ENCODE data around the gene EPB41L1.

EPB41L1 gene

DNA sequence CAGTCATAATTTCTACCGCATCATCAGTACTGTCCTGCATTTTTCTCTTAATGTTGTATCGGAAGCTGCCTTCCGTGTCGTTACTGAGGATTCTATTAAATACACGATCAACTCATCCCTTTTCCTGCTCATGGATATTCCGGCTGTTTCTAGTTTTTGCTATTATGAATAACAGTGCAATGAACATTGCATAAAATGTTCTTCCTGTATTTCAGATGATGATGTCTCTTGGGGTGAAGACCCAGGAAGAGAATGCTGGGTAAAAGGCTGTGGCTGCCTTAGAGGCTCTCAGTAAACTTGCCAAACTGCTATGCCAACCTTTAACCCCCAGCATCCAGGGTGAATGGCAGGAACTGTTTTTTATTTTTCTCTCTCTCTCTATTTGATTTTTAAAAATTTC lies 24.1 kb upstream of the EPB41L1 start:
- Histone ChIP-seq H3K14ac (ENCODE audit: low read length) (no peak overlapping the region), H3K18ac (ENCODE audit: low read length) (no peak overlapping the region), H2AK5ac (ENCODE audit: low read depth, low read length) (no peak overlapping the region), H3K79me1 (ENCODE audit: low read depth, low read length) (no peaks in the 10 kb centered on the region), H2BK15ac (ENCODE audit: low read length) (no peak overlapping the region), H3K4me3 (ENCODE audit: low read length in 2 of 2) (no peak overlapping the region), H3K9ac (ENCODE audit: low read depth, low read length, poor library complexity) (no peak overlapping the region), H3K4ac (ENCODE audit: low read length) (no peak overlapping the region), H4K8ac (ENCODE audit: low read depth, low read length) (no peak overlapping the region), H2BK120ac (ENCODE audit: low read depth, low read length) (no peak overlapping the region), H3K4me1 (ENCODE audit: control insufficient read depth in 2 of 2, insufficient read depth in 1 of 2, low read depth in 1 of 2, low read length in 2 of 2) (peaks cover 11 to 14% of the 10 kb centered on the region in 2 donors), H3K27me3 (ENCODE audit: control insufficient read depth in 3 of 3, insufficient read depth in 3 of 3, low read depth in 1 of 3, low read length in 3 of 3) (no peaks in the 10 kb centered on the region), H3K27ac (replicated peaks; ENCODE audit: low read length) (no peak overlapping the region), H2BK12ac (ENCODE audit: low read length) (no peak overlapping the region), H3K4me2 (ENCODE audit: insufficient read depth, low read length, poor library complexity, severe bottlenecking) (no peak overlapping the region), H4K91ac (ENCODE audit: low read depth, low read length, poor library complexity) (no peak overlapping the region), H3K23ac (ENCODE audit: low read depth, low read length, poor library complexity) (no peak overlapping the region), H3K36me3 (replicated peaks in 1 of 2; ENCODE audit: control insufficient read depth in 2 of 2, insufficient read depth in 2 of 2, low read length in 2 of 2) (peaks cover 0 to 35% of the 10 kb centered on the region in 2 donors), H2BK5ac (ENCODE audit: low read length) (no peak overlapping the region), H2AFZ (ENCODE audit: low read length) (no peak overlapping the region), H3K9me3 (replicated peaks in 1 of 2; ENCODE audit: control insufficient read depth in 2 of 2, insufficient read depth in 1 of 2, low read depth in 1 of 2, low read length in 2 of 2) (peaks cover 0 to 2% of the 10 kb centered on the region in 2 donors)
- WGBS, 2 donors (ENCODE audit: extremely low coverage in 2 of 2, insufficient read length in 2 of 2, insufficient replicate concordance in 1 of 2) = no CpG with 5 or more reads among the region's 6 CpGs
- no peak for DNase-seq (ENCODE audit: low spot score)

DNA sequence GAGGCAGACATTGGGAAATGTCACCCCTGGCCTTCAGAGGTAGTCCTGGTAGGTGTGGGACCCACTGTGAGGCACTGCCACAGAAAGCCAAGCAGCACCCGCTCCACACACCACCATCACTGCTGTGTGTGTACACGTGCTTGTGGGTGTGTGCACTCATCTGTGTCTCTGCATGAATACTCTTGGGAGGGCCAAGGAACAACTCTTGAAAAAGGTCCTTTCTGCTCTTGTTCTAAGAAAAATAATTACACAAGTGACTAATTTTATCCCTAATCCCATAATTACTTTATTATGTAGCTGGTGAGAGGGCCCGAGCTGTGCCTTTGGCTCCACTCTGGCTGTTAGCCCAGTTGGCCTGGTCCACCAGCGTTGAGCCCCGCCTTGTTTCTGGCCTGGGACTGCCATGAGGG lies 21.7 kb upstream of the EPB41L1 start:
- no CpG with 5 or more reads among the region's 5 CpGs for WGBS, 2 donors (ENCODE audit: extremely low coverage in 2 of 2, insufficient read length in 2 of 2, insufficient replicate concordance in 1 of 2)

DNA sequence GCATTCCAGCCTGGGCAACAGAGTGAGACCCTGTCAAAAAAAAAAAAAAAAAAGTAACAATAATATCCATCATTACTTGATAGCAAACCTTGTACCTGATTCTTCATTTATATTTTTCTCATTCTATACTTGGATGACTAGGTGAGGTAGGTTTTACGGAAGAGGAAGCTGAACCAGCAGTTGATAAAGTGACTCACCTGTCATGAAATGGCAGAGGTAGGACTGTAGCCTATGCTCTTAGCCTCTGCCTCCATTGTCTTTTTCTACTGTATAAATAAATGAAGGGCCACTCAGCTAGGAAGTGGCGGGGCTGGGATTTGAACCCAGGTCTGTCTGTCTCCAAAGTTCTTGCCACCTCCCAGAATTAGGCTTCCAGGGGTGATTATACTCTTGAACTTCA lies 20.7 kb upstream of the EPB41L1 start:
- Histone ChIP-seq H3K27ac (replicated peaks; ENCODE audit: low read length) (no peak overlapping the region), H2BK120ac (ENCODE audit: low read depth, low read length) (no peak overlapping the region), H3K4me1 (ENCODE audit: control insufficient read depth in 2 of 2, insufficient read depth in 1 of 2, low read depth in 1 of 2, low read length in 2 of 2) (peaks cover 0 to 1% of the 10 kb centered on the region in 2 donors), H2BK5ac (ENCODE audit: low read length) (no peak overlapping the region), H2BK15ac (ENCODE audit: low read length) (no peak overlapping the region), H3K27me3 (ENCODE audit: control insufficient read depth in 3 of 3, insufficient read depth in 3 of 3, low read depth in 1 of 3, low read length in 3 of 3) (no peaks in the 10 kb centered on the region), H3K9me3 (replicated peaks in 1 of 2; ENCODE audit: control insufficient read depth in 2 of 2, insufficient read depth in 1 of 2, low read depth in 1 of 2, low read length in 2 of 2) (peaks cover 0 to 2% of the 10 kb centered on the region in 2 donors), H3K14ac (ENCODE audit: low read length) (no peak overlapping the region), H3K4ac (ENCODE audit: low read length) (no peak overlapping the region), H4K91ac (ENCODE audit: low read depth, low read length, poor library complexity) (no peak overlapping the region), H3K79me1 (ENCODE audit: low read depth, low read length) (no peaks in the 10 kb centered on the region), H4K8ac (ENCODE audit: low read depth, low read length) (no peak overlapping the region), H3K4me3 (ENCODE audit: low read length in 2 of 2) (no peak overlapping the region), H3K36me3 (replicated peaks in 1 of 2; ENCODE audit: control insufficient read depth in 2 of 2, insufficient read depth in 2 of 2, low read length in 2 of 2) (peaks cover 0 to 21% of the 10 kb centered on the region in 2 donors), H3K23ac (ENCODE audit: low read depth, low read length, poor library complexity) (no peak overlapping the region), H3K4me2 (ENCODE audit: insufficient read depth, low read length, poor library complexity, severe bottlenecking) (no peak overlapping the region), H2AFZ (ENCODE audit: low read length) (no peak overlapping the region), H3K18ac (ENCODE audit: low read length) (no peak overlapping the region), H2AK5ac (ENCODE audit: low read depth, low read length) (no peak overlapping the region), H2BK12ac (ENCODE audit: low read length) (no peak overlapping the region), H3K9ac (ENCODE audit: low read depth, low read length, poor library complexity) (no peak overlapping the region)
- WGBS, 2 donors (ENCODE audit: extremely low coverage in 2 of 2, insufficient read length in 2 of 2, insufficient replicate concordance in 1 of 2) = no CpG with 5 or more reads among the region's 2 CpGs
- DNase-seq (ENCODE audit: low spot score) = no peak

More for the DNA sequence above, 21.7 kb upstream of the EPB41L1 start:
- Histone ChIP-seq H2BK12ac (ENCODE audit: low read length) (no peak overlapping the region), H3K9me3 (replicated peaks in 1 of 2; ENCODE audit: control insufficient read depth in 2 of 2, insufficient read depth in 1 of 2, low read depth in 1 of 2, low read length in 2 of 2) (peaks cover 0 to 2% of the 10 kb centered on the region in 2 donors), H2AK5ac (ENCODE audit: low read depth, low read length) (no peak overlapping the region), H2BK15ac (ENCODE audit: low read length) (no peak overlapping the region), H2BK5ac (ENCODE audit: low read length) (no peak overlapping the region), H3K4me2 (ENCODE audit: insufficient read depth, low read length, poor library complexity, severe bottlenecking) (no peak overlapping the region), H2BK120ac (ENCODE audit: low read depth, low read length) (no peak overlapping the region), H3K4me1 (ENCODE audit: control insufficient read depth in 2 of 2, insufficient read depth in 1 of 2, low read depth in 1 of 2, low read length in 2 of 2) (peaks cover 0 to 3% of the 10 kb centered on the region in 2 donors), H3K4me3 (ENCODE audit: low read length in 2 of 2) (no peak overlapping the region), H4K8ac (ENCODE audit: low read depth, low read length) (peak overlapping the region; percentile 23), H3K36me3 (replicated peaks in 1 of 2; ENCODE audit: control insufficient read depth in 2 of 2, insufficient read depth in 2 of 2, low read length in 2 of 2) (peaks cover 0 to 25% of the 10 kb centered on the region in 2 donors), H3K4ac (ENCODE audit: low read length) (no peak overlapping the region), H3K27me3 (ENCODE audit: control insufficient read depth in 3 of 3, insufficient read depth in 3 of 3, low read depth in 1 of 3, low read length in 3 of 3) (no peaks in the 10 kb centered on the region), H3K27ac (replicated peaks; ENCODE audit: low read length) (no peak overlapping the region), H3K9ac (ENCODE audit: low read depth, low read length, poor library complexity) (peak overlapping the region; percentile 54), H3K18ac (ENCODE audit: low read length) (peak overlapping the region; percentile 25), H3K79me1 (ENCODE audit: low read depth, low read length) (no peaks in the 10 kb centered on the region), H3K23ac (ENCODE audit: low read depth, low read length, poor library complexity) (no peak overlapping the region), H3K14ac (ENCODE audit: low read length) (no peak overlapping the region), H4K91ac (ENCODE audit: low read depth, low read length, poor library complexity) (no peak overlapping the region), H2AFZ (ENCODE audit: low read length) (no peak overlapping the region)
- no peak for DNase-seq (ENCODE audit: low spot score)

DNA sequence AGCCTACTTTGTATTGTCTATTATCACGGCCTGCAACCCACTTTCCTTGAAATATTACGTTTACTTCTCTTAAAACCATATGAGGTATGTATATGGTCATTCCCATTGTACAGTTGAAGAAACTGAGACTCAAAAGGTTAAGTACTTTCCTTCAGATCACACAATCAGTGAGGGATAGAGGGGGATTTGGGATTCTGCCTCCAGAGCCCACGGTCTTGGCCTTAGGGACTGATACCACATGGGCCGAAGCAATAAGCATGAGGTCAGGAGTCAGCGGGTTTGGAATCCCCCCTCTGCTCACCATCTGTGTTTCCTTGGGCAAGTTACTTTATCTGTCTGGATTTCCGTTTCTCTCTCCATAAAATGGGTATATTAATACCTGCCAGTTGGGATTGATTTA lies 19.4 kb upstream of the EPB41L1 start:
- H3K4ac ChIP-seq (ENCODE audit: low read length) = no peak overlapping the region
- H3K14ac ChIP-seq (ENCODE audit: low read length) = no peak overlapping the region
- H3K27ac ChIP-seq (replicated peaks; ENCODE audit: low read length) = no peak overlapping the region
- peaks cover 0 to 2% of the 10 kb centered on the region in 2 donors for H3K9me3 ChIP-seq (replicated peaks in 1 of 2; ENCODE audit: control insufficient read depth in 2 of 2, insufficient read depth in 1 of 2, low read depth in 1 of 2, low read length in 2 of 2)
- H3K79me1 ChIP-seq (ENCODE audit: low read depth, low read length) = no peaks in the 10 kb centered on the region
- H3K4me1 ChIP-seq (ENCODE audit: control insufficient read depth in 2 of 2, insufficient read depth in 1 of 2, low read depth in 1 of 2, low read length in 2 of 2) = peaks cover 0 to 3% of the 10 kb centered on the region in 2 donors
- no peak overlapping the region for H2AFZ ChIP-seq (ENCODE audit: low read length)
- no peak overlapping the region for H3K18ac ChIP-seq (ENCODE audit: low read length)
- WGBS, 2 donors (ENCODE audit: extremely low coverage in 2 of 2, insufficient read length in 2 of 2, insufficient replicate concordance in 1 of 2) = no CpG with 5 or more reads among the region's 6 CpGs
- no peaks in the 10 kb centered on the region for H3K27me3 ChIP-seq (ENCODE audit: control insufficient read depth in 3 of 3, insufficient read depth in 3 of 3, low read depth in 1 of 3, low read length in 3 of 3)
- no peak overlapping the region for H4K8ac ChIP-seq (ENCODE audit: low read depth, low read length)
- H2BK120ac ChIP-seq (ENCODE audit: low read depth, low read length) = no peak overlapping the region
- H2BK5ac ChIP-seq (ENCODE audit: low read length) = no peak overlapping the region
- H3K36me3 ChIP-seq (replicated peaks in 1 of 2; ENCODE audit: control insufficient read depth in 2 of 2, insufficient read depth in 2 of 2, low read length in 2 of 2) = peaks cover 0 to 19% of the 10 kb centered on the region in 2 donors
- no peak overlapping the region for H3K4me2 ChIP-seq (ENCODE audit: insufficient read depth, low read length, poor library complexity, severe bottlenecking)
- no peak for DNase-seq (ENCODE audit: low spot score)
- no peak overlapping the region for H4K91ac ChIP-seq (ENCODE audit: low read depth, low read length, poor library complexity)
- no peak overlapping the region for H3K4me3 ChIP-seq (ENCODE audit: low read length in 2 of 2)
- H2BK15ac ChIP-seq (ENCODE audit: low read length) = no peak overlapping the region
- no peak overlapping the region for H3K23ac ChIP-seq (ENCODE audit: low read depth, low read length, poor library complexity)
- H3K9ac ChIP-seq (ENCODE audit: low read depth, low read length, poor library complexity) = no peak overlapping the region
- H2BK12ac ChIP-seq (ENCODE audit: low read length) = no peak overlapping the region
- no peak overlapping the region for H2AK5ac ChIP-seq (ENCODE audit: low read depth, low read length)

All from neuronal stem cell (in vitro differentiated cells).